Renal cortical epithelial cell (primary cell): ENCODE data around the gene CLEC14A. TPM values are rescaled to one million over a fixed set of nuclear protein-coding genes. Genes with fewer than 3 reads are reported as not detected.
A peak's percentile ranks its signal among the peaks of the same experiment; 100 is the strongest.

Source experiments
- DNase-seq: peaks from one replicate; pipeline ENCODE4 v3.0.0-alpha.2; 2011; ENCODE audit warnings: low read depth
- total RNA-seq: library from RNA; depleted of rRNA; stranded (reverse); fragments of >200 nt; gene quantifications from 2 replicates; pipeline ENCODE4 v1.2.3, GENCODE V29; 2014

The CLEC14A gene
- total RNA-seq, 1 donor from 2014 or later, result 0.20 TPM

DNA sequence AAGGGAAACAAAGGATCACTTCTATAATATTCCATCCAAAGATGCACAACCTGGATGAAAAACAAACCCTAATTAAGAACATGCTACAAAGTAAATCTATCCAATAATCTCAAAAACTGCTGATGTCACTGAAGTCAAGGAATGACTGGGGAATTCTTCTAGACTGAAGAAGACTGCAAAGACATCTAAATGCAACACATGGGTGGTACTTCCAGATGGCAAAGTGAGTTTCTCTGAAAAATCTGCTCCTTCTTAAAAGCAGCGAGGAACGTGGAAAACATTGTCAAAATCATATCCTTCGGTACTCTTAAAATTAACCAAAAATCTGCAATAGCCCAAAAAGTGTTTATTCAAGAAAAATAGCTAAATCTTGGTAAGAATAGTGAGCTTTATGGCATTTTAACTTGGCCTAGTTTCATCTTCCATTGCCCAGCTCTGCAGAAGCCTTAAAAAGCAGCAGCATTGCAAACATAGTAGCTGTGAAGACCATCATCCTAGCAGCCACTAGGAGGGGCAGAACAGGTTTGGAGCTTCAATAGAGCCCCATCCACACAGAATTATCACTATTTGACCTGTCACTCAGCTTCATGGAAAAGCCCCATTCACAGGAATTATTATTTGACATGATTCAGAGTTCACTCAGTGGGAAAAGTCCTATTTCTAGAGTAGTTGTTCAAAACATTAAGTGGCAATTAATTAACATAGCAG lies 7.4 kb downstream of the CLEC14A start:
- DNase-seq, result no peak

DNA sequence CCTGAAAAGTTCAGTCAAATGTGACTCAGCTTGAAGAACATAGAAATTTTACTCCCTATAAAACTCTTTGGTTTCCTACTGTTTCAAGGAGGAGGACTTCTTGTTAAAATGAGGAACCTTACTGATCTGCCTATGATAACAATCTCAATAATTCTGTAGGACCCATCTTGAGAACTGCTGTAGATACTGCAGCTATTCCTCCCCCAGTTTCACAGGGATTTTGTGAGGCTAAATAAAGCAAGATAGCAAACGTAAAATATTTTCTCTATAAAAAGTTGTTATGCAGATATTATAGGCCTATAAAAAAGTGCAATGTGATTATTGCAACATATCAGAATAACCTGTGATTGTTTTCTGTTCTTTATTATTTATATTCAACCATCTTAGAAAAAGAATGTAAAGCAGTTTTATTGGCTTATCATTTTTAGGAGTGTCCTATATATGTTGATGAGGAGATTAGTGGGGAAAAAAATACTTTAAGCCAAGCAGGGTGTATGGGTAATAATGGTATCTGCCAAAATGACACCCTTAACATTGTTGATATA lies 12.1 kb downstream of the CLEC14A start:
- no peak for DNase-seq

DNA sequence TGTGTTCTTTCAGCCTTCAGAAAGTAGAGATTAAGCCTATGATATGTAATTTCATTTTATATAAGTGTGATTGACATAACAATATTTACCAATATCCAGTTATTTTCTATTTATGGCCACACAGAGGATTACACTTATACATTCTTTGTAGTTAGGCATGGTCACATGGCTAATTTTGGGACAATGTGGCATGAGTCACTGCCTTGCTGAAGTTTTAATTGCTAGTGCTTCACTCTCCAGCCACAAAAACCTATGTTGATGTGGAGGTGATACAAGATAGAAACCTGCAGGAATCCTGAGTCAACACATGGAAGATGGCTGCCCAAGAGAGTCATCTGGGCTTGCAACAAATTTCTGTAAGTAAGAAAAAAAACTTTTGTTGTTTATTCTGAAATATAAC lies 17.0 kb downstream of the CLEC14A start:
- DNase-seq, result no peak

DNA sequence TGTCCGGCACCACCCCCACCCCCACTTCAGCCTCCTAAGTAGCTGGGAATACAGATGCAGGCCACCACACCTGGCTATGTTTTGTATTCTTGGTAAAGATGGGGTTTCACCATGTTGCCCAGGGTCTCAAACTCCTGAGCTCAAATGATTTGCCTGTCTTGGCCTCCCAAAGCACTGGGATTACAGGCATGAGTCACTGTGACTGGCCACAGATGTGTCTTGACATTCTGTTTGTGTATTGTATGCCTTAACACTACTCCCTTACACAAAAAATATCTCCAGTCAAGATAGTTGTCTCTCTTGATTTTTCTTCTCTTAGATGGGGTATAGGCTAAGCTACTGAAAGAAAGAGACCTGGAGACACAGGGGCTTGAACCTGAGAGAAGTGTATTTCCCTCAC lies 17.6 kb downstream of the CLEC14A start:
- no peak for DNase-seq

DNA sequence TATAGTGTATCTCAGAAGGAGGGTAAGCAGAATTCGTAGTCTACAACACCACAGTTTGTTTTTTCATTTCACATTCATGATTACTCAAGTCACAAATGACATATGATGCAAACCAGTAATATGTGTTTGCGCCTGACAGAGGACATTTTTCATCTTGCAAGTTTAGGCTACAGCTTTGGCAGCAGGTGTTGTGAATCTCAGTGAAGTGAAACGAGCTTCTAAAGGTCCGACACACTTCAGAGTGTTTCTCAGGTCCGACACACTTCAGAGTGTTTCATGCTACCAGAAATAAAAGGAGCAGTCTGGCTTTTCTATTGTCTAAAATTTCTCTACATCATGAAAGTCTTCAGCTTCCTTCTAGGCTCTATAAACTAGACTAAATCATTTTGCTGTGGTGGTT lies 22.7 kb downstream of the CLEC14A start:
- DNase-seq, result no peak

DNA sequence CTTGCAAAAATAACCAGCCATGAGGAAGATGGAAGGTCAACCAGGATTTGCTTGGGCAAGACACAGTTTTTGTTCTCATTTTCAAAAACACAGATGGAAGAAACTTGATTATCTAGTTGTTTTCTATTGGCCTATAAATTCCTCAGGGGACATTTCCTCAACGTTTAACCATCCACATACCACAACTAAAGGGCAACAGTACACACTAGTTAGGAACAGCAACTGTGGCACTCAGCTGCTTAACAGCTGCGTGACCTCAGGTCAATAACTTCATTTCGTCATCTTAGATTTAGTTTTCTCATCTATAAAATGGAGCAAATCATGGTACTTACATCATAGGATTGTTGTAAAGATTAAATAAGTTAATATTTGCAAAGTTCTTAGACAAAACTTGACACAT lies 29.5 kb downstream of the CLEC14A start:
- no peak for DNase-seq

DNA sequence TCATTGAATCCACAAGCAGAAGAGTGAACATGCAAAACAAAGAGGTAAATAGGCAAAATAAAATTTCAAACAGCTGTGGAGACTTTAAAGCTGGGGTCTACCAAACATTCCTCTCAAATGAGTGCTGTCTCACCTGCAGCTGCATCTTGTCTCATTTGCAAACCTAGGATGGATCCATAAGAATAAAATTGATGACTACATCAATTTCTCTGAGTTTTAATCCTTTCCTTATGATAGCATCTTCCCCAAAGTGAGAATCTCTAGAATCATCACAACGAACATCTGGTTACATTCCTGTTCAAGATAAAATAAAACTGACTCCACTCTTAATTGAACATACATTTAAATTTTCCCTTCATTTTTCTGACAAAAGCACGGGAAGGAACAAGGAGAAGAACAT lies 29.9 kb downstream of the CLEC14A start:
- DNase-seq, result no peak

DNA sequence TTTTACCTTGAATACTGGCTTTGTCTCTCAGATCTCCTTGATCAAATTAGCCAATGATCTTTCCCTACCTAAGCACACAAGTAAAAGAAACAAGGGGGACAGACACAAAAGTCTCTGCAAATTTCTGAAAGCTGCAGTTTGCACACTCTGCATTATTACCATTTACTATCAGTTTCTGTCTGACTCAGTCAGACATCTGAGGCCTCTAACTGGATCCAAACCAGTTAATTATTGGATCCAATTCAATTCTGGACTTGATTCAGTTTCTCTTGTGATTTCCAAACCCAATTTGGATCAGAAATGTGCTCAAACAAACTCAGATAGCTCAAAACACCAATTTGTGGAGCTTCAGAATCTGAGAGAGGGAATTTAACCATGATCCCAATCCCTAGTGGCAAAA lies 31.6 kb downstream of the CLEC14A start:
- DNase-seq, result no peak

DNA sequence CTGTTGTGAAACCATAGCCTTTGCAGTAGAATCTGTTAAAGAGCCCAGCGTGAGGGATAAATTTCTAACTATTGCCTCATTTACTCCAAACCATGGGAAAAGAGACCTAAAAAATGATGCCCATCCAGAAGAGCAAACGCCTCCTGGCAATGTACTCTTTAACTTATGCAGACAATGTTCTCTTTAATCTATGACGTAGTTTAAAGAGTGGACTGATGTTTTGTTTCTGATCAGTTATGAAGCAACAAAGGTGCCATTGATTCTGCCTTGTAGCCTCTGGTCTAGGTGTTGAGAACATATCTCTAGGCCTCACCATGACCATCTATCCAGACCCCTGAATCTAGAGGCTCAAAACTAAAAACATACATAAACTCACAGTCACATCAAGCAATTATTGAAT lies 34.8 kb downstream of the CLEC14A start:
- DNase-seq, result no peak

DNA sequence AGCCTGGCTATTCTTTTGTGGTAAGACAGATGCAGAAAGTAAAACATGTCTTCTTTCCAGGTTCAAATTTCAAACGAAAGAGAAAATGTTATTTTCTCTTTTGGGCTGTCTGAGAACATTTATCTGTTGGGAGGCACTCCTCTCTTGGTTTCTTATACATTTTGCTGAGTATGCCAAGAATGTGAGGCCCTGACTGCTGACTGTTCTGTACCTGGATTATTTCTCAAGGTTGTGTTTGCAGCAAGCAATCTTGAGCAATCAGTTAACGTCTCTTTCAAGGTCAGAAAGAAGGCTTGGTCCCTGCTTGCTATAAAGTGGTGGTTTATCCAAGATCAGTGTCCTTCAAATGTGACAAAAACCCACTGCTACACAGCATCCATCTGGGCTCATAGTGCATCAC lies 38.3 kb downstream of the CLEC14A start:
- no peak for DNase-seq

DNA sequence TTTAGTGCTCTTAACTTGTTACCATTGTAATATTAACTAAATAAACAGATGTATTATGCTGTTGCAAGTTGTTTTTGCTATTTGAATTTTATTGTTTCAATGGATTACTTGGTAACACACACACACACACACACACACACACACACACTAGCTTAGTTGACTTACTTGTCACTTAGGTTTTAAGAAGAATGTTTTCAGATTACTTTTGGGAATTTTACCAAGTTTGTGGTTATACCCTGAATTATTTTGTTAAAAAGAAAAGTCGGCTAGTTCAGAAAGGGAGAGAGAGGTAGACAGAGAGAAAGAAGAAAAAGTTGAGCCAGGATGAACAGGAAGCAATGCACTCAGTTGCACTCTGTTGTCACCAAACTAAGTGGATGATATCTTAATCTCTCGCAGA lies 42.9 kb downstream of the CLEC14A start:
- DNase-seq, result no peak

DNA sequence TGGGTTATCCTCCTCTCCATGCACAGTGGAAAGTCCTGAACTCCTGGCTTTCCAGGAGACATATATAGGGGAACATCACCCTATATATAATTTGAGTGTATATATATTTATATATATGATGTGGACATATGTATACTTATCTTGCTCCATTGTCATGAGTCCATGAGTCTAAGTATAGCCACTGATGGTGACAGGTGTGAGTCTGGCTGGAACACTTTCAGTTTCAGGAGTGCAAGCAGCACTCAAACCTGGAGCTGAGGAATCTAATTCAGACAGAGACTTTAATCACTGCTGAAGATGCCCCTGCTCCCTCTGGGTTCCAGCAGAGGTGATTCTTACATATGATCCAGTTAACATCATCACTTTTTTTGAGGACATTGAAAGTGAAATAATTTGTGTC lies 43.8 kb downstream of the CLEC14A start:
- no peak for DNase-seq

DNA sequence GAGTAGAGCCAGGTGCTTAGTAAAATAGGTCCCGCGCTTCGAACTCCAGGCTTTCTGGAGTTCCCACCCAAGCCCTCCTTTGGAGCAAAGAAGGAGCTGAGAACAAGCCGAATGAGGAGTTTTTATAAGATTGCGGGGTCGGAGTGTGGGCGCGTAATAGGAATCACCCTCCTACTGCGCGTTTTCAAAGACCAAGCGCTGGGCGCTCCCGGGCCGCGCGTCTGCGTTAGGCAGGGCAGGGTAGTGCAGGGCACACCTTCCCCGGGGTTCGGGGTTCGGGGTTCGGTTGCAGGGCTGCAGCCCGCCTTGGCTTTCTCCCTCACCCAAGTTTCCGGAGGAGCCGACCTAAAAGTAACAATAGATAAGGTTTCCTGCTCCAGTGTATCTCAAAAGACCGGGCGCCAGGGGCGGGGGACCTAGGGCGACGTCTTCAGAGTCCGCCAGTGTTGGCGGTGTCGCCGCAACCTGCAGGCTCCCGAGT lies 44.6 kb downstream of the CLEC14A start:
- no peak for DNase-seq

DNA sequence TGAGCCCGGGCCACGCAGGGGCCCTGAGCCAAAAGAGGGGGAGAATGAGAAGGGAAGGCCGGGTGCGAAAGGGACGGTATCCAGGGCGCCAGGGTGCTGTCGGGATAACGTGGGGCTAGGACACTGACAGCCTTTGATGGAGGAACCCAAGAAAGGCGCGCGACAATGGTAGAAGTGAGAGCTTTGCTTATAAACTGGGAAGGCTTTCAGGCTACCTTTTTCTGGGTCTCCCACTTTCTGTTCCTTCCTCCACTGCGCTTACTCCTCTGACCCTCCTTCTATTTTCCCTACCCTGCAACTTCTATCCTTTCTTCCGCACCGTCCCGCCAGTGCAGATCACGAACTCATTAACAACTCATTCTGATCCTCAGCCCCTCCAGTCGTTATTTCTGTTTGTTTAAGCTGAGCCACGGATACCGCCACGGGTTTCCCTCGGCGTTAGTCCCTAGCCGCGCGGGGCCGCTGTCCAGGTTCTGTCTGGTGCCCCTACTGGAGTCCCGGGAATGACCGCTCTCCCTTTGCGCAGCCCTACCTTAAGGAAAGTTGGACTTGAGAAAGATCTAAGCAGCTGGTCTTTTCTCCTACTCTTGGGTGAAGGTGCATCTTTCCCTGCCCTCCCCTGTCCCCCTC lies 45.2 kb downstream of the CLEC14A start:
- no peak for DNase-seq

DNA sequence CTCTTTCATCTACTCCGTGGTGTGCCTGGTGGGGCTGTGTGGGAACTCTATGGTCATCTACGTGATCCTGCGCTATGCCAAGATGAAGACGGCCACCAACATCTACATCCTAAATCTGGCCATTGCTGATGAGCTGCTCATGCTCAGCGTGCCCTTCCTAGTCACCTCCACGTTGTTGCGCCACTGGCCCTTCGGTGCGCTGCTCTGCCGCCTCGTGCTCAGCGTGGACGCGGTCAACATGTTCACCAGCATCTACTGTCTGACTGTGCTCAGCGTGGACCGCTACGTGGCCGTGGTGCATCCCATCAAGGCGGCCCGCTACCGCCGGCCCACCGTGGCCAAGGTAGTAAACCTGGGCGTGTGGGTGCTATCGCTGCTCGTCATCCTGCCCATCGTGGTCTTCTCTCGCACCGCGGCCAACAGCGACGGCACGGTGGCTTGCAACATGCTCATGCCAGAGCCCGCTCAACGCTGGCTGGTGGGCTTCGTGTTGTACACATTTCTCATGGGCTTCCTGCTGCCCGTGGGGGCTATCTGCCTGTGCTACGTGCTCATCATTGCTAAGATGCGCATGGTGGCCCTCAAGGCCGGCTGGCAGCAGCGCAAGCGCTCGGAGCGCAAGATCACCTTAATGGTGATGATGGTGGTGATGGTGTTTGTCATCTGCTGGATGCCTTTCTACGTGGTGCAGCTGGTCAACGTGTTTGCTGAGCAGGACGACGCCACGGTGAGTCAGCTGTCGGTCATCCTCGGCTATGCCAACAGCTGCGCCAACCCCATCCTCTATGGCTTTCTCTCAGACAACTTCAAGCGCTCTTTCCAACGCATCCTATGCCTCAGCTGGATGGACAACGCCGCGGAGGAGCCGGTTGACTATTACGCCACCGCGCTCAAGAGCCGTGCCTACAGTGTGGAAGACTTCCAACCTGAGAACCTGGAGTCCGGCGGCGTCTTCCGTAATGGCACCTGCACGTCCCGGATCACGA lies 46.0 kb downstream of the CLEC14A start:
- DNase-seq, result peak; percentile 29

DNA sequence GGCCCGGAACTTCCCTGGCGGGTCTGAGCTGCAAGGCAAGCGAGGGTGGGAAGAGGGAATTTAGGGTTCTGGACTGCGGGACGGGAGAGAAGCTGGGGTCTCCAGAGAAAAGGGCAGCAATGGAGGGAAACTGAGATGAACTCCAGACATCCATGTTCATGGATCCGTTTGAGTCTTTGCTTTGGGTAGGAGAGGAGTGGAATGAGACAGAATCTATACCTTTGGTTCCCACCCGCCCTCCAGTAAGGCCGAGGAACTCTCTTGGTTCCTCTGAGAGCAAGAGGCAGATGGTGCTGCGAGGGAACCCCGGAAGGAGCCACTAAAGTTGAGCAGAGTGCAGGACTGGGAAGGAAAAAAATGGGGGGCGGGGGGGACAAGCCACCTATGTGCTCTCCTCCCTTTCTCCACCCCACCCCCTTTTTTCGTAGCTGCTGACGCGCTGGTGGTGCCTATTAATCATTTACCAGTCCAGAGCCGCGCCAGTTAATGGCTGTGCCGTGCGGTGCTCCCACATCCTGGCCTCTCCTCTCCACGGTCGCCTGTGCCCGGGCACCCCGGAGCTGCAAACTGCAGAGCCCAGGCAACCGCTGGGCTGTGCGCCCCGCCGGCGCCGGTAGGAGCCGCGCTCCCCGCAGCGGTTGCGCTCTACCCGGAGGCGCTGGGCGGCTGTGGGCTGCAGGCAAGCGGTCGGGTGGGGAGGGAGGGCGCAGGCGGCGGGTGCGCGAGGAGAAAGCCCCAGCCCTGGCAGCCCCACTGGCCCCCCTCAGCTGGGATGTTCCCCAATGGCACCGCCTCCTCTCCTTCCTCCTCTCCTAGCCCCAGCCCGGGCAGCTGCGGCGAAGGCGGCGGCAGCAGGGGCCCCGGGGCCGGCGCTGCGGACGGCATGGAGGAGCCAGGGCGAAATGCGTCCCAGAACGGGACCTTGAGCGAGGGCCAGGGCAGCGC lies 47.0 kb downstream of the CLEC14A start:
- DNase-seq, result peak; percentile 30

DNA sequence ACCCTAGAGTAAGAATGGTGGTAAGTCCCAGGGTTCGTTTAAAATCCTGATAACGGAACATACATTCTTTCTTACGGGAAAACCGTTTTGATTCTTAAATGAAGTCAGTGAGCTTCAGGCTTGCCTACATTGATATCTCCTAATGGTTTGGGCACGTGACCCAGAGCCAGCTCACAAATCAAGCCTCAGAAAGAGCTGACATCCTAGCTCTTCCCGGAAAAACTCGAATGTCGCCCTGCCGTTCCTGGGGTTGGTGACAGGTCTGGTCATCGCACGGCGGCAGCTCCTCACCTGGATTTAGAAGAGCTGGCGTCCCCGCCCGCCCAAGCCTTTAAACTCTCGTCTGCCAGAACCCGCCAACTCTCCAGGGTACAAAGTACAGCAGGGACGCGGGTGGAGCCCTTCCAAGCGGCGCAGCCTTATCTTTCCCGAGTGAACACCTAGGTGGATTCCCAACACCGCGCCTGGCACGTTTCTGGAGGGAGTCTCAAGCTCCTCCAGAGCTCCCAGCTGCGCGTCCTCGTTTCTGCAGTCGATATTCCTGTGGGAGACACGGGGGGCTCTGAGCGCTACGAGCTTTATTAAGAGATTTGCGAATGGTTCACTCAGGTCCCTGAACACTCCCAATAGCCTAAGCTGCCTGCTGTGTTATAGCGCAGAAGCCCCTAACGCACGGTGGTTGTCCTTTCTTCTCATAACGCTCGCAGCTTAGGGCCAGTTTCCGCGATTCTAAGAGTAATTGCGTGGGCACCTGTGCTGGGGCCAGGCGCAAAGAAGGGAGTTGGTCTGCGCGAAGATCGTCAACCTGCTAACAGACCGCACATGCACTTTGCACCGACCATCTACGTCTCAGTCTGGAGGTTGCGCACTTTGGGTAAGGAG lies 47.9 kb downstream of the CLEC14A start, which contains the start of gene SSTR1:
Gene SSTR1 (plus strand): TSS at position 169 of the 882 bp plus-strand sequence. CDS start 1,486 bp downstream, outside the sequence.
- DNase-seq, result no peak

DNA sequence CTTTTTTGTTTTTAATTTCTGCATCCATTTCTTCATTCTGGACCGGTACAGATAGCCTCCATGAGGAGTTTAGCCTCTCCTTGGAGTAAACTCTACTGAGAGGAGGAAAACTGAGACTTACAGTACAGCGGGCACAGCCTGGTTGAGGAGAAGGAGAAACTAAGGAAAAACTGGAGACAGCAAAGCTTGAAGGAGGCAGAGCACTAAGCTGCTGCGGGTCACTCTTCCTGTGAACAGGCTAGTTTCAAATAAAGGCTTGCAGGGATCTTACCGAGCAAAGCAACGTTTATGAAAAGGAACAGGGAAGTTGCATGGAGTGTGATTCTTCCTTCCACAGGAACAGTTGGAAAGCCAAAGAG lies 48.5 kb downstream of the CLEC14A start:
- DNase-seq, result no peak

DNA sequence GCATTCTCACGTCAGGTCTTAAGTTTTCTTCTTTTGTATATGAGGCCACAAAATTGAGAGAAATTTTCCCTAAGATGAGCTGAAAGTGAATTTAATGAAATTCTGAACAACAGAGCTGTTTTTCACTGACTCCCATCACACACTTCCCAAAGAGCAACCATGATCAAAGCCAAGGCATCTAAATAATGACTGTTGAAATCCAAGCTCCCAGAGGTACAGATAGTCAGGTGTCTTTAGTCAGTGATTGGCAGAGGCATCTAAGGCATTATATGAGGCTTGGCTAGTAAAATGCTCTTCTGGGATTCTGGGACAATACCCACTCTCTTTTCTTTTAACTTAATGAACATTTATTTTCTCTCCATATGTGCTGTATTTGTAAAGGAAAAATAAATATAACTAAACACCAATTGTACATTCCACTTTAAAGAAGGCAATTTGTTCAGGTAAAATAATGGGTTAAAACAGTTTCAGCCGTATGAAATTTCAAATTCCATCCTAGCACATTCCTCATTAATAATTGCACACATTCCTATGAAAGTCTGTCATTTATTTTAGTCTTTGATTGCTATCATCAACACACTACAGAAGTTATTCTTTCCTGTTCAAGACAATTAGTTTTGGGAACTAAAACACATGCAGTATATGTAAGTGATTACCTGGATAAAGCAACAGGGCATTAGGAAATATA lies 49.1 kb downstream of the CLEC14A start:
- DNase-seq, result no peak
